A549 (cell line): ENCODE measurements around the gene NEDD8.

ENCODE experiments used
- CEBPB ChIP-seq, 2 experiments: fragments of >200 bp in 1 of 2; sonication (Bioruptor Twin) in 1 of 2; formaldehyde crosslinking in 1 of 2; IDR thresholded peaks; 2 replicates each; pipeline ENCODE4 v1.6.1; 2012 to 2016
- CHD2 ChIP-seq: fragments of 150-350 bp; IDR thresholded peaks from 2 replicates; pipeline ENCODE4 v1.6.1; 2014; ENCODE audit warnings: low read length; ENCODE audit not compliant: partially characterized antibody
- HOXA7 ChIP-seq: fragments of 250-450 bp; sonication (Bioruptor Pico); IDR thresholded peaks from 2 replicates; pipeline ENCODE4 v1.5.0; 2020; ENCODE audit warnings: mild to moderate bottlenecking, moderate library complexity
- POLR2A ChIP-seq: IDR thresholded peaks from 2 replicates; pipeline ENCODE4 v1.6.1; 2012; ENCODE audit warnings: mild to moderate bottlenecking, low read length
- TF ChIP-seq, protein P1 (sequence below): fragments of >200 bp; sonication (Bioruptor Twin); formaldehyde crosslinking; IDR thresholded peaks from 3 replicates; pipeline ENCODE4 v1.5.1; 2016
- TF ChIP-seq, protein P2 (sequence below): fragments of >200 bp; sonication (Bioruptor Twin); formaldehyde crosslinking; IDR thresholded peaks from 3 replicates; pipeline ENCODE4 v1.6.1; 2016
- TF ChIP-seq, protein P3 (sequence below): IDR thresholded peaks from 2 replicates; pipeline ENCODE4 v1.6.1; 2012

DNA sequence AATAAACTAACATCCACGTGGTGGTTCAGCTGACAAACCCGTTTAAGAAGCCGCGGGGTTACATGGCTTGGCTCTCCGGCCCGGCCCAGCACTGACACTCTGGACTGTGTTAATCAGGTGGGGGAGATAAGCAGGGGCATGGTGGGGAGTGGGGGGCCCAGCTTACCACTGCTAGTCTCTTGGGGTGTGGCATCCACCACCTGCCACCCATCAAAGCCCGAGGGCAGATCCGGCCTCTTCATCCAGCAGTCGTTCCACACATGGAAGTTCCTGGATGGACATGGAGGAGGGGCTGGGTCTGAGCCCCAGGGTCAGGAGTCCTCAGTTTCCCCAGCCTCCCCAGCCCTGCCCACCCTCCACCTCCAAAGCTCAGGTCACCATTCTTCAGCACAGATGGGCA is 26.0 kb upstream of the NEDD8 start:
- TF ChIP-seq, protein P1, sequence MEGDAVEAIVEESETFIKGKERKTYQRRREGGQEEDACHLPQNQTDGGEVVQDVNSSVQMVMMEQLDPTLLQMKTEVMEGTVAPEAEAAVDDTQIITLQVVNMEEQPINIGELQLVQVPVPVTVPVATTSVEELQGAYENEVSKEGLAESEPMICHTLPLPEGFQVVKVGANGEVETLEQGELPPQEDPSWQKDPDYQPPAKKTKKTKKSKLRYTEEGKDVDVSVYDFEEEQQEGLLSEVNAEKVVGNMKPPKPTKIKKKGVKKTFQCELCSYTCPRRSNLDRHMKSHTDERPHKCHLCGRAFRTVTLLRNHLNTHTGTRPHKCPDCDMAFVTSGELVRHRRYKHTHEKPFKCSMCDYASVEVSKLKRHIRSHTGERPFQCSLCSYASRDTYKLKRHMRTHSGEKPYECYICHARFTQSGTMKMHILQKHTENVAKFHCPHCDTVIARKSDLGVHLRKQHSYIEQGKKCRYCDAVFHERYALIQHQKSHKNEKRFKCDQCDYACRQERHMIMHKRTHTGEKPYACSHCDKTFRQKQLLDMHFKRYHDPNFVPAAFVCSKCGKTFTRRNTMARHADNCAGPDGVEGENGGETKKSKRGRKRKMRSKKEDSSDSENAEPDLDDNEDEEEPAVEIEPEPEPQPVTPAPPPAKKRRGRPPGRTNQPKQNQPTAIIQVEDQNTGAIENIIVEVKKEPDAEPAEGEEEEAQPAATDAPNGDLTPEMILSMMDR, result no peak
- TF ChIP-seq POLR2A (no peak), CHD2 (no peak), HOXA7 (CRISPR knock-in tag) (no peak), CEBPB (IDR thresholded peaks at IDR 0.05) (no peak)
- TF ChIP-seq, protein P2, sequence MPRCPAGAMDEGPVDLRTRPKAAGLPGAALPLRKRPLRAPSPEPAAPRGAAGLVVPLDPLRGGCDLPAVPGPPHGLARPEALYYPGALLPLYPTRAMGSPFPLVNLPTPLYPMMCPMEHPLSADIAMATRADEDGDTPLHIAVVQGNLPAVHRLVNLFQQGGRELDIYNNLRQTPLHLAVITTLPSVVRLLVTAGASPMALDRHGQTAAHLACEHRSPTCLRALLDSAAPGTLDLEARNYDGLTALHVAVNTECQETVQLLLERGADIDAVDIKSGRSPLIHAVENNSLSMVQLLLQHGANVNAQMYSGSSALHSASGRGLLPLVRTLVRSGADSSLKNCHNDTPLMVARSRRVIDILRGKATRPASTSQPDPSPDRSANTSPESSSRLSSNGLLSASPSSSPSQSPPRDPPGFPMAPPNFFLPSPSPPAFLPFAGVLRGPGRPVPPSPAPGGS, result no peak
- TF ChIP-seq, protein P3, sequence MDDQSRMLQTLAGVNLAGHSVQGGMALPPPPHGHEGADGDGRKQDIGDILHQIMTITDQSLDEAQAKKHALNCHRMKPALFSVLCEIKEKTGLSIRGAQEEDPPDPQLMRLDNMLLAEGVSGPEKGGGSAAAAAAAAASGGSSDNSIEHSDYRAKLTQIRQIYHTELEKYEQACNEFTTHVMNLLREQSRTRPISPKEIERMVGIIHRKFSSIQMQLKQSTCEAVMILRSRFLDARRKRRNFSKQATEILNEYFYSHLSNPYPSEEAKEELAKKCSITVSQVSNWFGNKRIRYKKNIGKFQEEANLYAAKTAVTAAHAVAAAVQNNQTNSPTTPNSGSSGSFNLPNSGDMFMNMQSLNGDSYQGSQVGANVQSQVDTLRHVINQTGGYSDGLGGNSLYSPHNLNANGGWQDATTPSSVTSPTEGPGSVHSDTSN, result no peak
